Globus pallidus (tissue), 1 donor: ENCODE measurements around the gene C1orf167.

ENCODE experiments used
- DNase-seq: peaks from one replicate; pipeline ENCODE4 v3.0.0-alpha.2; 2015; ENCODE audit warnings: low spot score

Gene C1orf167

DNA sequence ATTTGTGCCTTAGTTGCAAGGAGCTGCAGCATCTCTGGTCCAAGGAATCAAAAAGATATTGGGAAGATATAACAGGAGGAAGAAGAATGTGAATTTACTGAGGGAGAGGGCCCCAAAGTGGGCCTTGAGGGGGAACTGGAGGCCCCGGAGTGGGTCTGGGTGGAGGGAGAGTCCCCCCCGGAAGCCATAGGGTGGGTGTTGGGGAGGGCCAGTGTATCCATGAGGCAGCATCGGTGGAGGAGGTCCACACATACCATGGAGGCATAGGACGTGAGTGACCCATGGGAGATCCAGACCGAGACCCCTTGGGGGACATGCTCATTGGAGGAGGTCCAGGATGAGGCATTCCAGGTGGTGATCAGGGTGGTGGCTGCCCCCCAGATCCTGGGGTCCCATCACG lies 708 bp upstream of the C1orf167 start:
- no peak for DNase-seq

DNA sequence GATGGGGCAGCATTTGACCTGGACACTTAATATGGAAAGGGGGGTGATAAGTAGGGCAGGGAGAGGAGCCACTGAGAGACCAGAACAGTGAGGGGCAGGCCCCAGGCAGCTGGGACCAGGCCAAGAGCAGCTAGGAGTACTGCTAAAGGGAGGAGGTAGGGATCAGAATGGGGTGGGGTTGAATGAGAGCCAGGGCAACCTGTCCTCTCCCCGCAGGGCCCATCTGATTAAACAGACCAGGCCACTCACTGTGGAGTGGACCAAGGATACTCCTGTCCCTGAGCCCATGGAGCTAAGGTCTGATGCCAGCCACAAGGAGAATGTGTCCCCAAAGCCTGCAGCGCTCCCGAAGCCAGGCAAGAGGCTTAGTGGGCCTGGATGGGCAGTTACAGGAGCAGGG lies 2.1 kb downstream of the C1orf167 start:
- DNase-seq, result no peak

DNA sequence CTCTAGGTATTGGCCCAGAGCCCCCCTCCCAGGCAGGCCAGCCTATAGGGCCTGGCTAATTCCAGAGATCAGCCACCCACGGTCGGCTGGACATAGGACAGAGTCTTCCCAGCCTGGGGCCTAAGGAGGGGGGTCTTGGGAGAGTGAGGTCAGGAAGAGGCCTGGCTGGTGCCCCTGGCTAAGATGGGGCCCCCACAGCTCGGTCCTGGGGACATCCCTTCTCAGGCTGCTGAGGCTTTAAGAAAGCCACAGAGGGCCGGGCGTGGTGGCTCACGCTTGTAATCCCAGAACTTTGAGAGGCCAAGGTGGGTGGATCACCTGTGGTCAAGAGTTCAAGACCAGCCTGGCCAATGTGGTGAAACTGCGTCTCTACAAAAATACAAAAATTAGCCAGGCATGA lies 2.5 kb downstream of the C1orf167 start:
- no peak for DNase-seq

DNA sequence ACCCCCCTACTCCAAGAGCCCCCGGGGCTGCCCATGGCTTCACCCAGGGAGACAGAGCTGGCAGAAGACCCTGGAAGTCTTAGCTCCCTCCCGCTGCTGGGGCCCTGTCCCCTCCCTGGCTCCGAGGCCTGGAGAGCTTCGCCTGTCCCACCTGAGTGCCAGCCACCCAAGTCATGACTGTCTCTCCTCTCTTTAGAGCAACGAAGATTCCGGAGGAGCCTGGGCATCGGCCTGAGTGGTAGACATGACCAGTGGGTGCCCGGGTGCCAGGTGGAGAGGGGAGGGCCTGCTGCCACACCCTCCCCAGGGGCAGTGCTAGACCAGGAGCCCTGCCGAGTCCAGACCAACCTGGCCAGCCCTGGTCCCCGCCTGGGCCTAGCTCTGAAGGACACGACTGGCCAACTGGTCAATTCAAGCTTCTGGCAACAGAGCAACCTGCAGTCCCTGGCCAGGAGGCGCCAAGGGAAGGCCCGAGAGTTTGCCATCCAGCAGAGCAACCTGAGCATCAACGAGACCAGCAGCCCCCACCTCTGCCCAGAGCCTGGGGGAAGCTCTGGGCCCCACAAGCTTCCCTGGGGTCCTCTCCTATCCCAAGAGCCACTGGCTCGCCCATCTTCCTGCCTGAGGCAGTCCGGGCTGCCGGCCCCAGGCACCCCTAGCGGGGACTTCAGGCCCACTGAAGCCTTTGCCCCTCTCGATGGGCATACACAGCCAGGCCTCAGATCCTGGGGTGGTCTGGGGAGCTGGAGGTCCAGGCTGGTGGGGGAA lies 3.9 kb downstream of the C1orf167 start:
- DNase-seq, result no peak

DNA sequence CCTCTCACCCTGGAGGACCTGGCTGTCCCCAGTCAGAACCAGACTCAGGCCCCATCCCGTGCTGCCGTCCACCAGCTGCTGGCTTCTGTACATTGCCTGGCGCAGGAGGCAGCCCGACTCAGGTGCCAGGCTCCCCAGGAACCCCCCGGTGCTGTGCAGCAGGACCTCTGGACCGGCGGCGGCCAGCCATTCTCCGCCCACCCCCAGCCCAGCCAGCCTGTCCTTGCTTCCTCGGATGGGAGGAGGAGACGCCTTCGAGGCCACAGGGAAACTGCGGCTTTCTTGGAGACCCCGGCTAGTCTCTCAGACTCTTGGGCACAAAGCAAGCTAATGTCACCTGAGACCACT lies 4.4 kb downstream of the C1orf167 start:
- DNase-seq, result no peak

DNA sequence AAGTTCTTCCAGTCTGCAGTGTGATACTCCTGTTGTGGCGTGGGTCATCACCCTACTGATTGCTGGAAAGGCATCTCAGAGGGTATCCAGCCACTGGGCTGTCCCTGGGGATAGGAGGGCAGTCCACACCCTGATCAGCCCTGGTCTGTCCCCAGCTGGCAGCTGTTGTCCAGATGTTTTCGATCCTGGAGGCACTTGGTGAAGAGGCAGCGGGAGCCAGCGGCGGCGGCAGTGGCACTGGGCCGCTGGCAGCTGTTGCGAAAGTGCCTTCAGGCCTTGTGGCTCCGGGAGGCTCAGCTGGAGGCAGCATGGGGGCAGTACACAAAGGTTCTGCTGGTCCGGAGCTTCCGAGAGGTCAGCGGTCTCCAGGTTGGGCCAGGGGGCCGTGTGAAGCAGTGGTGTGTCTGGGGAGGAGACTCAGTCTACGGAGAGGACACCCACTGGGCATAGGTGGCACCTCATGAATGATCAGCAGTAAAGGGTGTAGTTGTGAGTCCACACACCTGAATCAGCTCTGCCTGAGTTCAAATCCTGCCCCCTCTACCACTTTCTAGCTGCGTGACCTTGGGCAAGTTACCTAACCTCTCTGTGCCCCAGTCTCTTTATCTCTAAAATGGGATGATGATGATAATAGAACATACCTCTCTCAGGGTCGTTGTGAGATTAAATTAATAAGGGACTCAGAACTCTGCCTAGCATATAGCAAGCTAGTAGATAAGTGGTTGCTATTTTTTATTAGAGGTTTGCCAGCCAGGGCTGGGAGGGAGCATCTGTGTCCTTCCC lies 6.1 kb downstream of the C1orf167 start:
- DNase-seq, result no peak

DNA sequence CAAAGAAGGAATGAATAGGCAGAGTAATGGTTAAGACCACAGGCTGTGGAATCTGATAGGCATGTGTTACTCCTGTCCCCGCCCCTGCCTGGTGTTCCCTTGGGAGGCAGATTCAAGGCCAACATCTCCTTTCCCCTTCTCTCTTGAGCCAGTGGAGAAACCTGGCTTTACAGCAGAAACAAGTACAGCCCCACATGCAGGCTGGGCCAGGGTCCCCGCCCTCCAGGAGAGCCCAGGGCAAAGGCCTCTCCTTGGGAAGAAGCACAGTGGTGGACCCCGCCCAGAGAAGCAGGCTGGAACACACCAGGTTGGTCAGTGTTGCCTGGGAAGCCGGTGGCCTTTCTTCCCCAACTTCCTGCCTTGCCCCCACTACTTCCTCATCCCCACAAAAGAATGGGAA lies 6.8 kb downstream of the C1orf167 start:
- no peak for DNase-seq

DNA sequence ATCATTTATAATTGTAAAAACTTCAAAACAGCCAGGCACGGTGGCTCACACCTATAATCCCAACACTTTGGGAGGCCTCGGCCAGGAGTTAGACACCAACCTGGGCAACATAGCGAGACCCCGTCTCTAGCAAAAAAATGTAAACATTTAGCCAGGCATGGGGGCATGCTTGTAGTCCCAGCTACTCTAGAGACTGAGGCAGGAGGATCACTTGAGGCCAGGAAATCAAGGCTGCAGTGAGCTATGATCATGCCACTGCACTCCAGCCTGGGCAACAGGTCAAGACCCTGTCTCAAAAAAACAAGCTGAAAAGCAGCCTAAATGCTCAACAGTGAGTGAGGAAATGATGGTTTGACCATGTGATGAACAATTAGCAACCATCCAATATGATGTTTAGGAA lies 7.3 kb downstream of the C1orf167 start:
- no peak for DNase-seq

DNA sequence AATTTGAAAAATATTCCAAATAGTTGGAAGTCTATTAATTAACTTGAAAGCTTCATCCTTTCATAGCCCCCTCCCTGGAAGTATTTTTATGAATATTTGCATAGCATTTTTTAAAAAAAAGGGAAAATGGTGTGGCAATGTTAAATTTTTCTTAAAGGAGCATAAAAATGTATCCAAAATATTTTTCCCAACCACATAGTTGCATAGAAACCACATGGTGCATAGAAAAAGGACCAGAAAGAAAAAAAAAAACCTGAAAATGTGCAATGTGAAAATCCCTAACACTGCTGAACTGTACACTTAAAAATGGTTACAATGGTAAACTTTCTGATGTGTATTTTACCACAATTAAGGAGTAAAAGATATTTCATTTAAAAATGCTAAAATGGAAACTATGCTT lies 8.0 kb downstream of the C1orf167 start:
- no peak for DNase-seq

DNA sequence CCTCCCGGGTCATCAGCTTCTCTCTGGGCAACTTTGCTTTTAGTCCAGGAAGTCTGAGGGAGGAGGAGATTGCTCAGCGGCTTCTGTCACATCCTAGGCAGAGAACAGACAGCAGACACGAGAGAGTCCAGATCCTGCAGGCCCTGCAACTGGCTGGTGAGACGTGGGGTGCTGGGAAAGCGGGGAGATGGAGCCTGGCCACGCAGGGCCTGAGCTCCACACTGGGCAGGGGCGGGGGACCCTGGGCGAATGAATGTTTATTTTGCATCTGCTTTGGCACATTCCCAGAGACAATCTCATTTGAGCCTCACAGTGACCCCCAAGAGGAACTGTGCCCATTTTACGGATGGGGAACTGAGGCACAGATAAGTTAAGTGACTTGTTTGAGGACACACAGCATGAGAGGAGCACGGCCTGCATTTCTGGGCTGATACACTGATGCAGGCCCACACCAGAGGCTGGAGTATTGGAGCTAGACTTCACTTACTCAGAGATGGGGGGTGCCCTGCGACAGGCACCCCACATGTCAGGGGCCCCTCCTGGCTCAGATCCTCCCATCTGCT lies 9.6 kb downstream of the C1orf167 start:
- DNase-seq, result no peak

DNA sequence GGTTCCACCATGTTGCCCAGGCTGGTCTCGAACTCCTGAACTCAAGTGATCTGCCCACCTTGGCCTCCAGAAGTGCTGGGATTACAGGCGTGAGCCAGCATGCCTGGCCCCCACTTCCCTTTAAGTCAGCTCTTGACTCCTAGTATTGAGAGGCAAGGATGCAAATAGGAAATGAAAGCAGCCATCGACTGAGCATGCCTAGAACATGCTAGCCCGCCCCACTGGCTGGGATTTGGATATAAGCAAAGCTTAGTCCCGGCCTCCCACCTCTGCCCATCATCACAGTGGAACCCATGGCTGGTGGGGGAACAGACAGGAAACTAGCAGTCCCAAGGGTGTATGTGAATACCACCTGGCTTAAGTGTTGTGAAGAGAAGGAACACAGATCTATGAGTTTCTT lies 10.5 kb downstream of the C1orf167 start:
- DNase-seq, result no peak

DNA sequence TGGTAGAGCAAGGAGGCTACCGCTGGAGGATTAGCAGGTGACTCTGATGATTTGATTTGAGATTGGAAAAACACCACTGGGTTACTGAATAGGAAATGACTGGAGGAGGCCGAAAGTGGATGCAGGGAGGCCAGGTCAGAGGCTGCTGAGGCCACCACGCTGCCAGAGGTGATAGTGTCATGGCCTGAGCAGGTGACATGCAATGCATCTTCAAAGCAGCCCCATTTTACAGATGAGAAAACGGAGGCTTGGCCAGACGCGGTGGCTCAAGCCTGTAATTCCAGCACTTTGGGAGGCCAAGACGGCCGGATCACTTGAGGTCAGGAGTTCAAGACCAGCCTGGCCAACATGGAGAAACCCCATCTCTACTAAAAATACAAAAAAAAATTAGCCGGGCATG lies 12.8 kb downstream of the C1orf167 start:
- DNase-seq, result no peak

DNA sequence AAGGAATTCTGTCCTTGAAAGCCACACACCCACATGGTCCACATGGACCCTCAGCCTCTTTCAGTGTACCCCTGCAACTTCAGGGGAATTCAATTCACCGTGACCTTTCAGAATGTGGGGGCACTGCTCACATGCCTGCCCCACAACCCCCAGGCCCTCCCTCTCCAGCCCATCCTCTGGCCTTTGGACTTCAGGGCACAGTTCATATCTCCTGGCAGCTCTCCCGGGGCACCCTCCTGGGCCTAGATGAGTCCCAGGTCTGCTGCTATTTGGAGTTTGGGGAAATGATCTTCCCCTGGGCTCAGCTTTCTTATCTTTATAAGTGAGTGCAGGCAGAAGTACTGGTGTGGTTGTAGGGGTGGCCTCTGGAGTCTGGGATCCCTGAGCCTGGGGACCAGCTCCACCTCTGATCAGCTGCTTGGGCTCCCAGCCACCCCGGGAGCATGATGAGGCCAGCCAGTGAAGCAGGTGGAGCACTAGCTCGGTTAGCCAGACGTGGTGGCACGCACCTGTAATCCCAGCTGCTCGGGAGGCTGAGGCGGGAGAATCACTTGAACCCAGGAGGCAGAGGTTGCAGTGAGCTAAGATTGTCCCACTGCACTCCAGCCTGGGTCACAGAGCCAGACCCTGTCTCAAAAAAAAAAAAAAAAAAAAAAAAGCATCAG lies 15.8 kb downstream of the C1orf167 start:
- DNase-seq, result no peak

DNA sequence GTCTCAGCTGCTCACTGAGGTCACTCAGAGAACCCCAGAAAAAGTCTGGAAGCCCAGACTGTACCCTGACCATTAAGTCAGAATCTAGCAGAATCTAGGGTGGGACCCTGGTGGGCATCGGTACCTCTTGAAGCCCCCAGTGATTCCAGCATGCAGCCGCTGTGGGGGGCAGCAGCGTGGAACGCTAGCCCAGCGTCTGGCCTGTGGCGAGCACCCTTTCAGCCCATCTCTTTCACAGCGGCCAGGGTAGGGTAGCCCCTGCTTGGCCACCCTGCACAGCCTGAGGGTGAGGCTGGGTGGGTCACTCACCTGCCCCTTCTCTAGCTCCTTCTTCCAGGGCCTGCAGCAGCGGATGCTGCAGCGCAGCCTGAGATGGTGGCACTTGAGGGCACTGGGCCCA lies 16.3 kb downstream of the C1orf167 start:
- no peak for DNase-seq

DNA sequence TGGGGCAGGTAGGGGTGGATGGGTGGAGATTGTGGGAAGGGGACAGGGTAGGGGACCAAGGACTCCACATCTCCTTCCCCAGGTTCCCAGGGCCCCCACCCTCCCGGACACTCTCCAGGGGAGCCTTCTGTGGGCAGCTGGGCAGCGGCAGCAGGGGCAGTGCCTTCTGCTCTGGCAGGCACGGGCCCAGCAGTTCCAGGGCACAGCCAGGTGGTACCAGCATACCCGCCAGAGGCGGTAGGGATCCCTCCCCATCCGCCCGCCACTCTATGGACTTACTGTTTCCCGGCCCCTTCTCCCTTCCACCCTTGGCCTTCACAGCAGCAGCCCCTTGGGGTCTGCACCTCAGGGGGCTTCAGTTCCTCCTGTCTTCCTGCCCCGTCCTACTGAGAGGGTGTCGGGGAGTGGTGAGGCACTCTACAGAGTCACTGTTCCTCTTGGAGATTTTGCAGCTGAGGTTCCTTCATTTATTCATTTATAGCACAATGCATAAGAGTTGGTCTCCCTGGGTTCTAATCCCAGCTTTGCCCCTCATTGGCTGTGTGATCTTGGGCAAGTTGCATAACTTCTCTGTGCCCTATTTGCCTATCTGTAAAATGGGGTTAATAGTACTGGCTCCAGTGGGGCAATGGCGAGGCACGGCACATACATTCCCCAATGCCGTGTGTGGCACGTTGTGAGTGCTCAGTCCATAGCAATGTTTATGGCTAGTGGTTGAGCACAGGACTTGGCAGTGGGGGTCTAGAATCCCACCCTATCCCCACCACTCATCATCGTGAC lies 17.0 kb downstream of the C1orf167 start:
- DNase-seq, result no peak

DNA sequence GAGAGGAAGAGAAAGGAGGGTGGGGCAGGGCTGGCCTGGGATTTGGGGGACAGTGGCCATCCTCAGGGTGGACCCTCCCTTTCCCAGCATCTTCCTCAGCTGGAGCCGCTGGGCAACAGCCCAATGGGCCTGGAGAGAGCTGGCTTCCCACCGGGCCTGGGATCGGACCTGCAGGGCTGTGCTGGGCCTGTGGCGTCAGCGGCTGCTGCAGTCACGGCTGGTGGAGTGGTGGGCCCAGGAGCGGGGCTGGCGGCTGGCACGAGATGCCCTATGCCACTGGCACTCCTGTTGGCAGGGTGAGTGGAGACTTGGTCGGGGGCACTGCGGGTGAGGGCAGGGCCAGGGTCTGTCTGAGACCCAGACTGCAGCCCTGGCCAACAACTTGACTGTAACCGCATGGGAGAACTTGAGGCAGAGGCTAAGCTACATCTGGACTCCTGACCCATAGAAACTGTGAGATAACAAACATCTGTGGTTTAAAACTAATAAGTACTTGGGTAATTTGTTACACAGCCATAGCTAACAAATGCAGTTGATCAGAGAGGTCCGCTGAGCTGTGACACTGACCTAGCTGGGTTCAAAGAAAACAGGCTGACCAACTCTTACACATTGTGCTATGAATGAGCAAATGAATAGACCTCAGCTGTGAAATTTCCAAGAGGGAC lies 17.9 kb downstream of the C1orf167 start:
- DNase-seq, result no peak

DNA sequence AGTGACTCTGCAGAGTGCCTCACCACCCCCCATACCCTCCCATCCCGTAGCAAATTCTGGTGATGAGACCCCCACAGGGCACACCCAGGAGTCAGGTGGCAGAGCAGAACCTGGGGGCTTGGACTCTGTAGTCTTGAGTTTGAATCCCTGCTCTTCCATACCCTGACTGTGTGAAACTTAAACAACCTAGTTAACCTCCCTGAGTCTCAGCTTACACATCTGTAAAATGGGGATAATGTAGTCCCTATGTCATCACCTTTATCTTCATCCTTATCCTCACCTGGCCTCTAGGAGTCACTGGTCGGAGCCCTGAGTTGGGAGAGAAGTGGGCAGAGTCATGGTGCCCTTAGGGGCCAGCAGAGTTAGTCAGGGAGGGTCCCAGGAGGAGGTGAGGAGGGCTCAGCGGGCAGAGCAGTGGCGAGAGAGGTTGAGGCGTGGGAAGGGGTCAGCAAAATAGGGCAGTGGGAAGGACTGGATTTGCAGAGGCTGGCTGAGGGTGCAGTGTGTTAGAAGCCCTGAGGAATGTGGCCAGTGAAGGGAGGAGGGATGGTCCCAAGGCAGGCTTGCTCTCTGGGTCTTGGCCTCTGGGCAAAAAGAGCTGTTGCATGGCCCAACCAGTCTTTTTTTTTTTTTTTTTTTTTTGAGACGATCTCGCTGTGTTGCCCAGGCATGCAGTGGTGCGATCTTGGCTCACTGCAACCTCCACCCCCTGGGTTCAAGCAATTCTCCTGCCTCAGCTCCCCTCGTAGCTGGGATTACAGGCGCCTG lies 18.6 kb downstream of the C1orf167 start:
- no peak for DNase-seq

DNA sequence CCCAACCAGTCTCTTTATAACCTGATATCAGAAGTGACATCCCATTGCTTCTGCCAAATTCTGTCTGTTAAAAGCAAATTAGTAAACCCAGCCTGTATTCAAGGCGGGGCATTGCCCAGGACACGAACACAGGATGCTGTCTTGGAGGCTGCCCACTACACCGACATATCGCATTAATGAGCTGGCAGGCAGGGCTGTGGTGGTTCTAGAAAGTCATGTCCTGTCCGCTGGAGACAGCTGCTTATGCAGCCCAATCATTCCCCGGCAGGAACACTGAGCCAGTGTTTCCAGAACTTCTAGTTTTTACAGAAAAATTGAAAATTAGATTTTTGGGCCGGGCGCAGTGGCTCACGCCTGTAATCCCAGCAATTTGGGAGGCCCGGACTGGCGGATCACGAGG lies 19.3 kb downstream of the C1orf167 start:
- no peak for DNase-seq

DNA sequence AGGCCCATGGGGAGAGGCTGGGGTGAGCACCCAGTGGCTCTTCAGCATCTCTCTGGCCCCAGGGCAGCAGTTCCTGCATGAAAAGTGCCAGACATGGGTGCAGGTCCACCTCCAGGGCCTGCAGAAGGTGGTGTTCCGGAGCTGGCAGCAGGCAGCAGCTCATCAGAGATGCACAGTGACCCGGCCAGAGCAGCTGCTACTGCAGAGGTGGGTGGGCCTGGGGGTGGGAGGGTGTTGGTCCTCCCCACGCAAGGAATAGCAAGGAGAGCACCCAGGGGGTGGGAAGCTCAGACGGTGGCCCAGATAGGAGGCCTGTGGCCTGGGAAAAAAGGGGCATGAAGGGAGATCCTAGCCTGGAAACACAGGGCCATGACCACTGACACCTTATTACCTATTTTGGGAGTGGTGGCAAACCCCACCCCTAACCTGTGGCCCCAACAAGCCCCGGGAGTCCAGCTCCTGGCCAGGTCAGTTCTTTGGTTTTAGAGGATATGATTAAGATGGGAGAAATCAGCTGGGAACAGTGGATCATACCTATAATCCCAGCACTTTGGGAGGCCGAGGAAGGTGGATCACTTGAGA lies 20.2 kb downstream of the C1orf167 start:
- no peak for DNase-seq

DNA sequence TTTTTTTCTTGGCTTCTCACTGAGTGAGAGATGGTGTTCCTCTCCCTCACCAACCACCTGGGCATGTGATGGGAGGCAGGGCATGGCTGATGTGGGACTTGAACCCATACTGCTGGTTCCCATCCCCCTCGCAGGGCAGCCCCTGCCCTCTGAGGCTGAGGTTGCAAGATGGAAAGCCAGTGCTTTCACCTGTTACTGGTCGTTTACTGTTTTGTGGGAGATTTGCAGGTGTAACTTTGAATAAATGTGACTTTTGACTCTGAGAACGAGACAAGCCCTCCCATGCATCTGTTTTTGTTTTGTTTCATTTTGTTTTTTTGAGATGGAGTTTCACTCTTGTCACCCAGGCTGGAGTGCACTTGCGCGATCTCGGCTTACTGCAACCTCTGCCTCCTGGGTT lies 21.6 kb downstream of the C1orf167 start:
- no peak for DNase-seq
